Coronary artery (tissue), 2 donors: ENCODE measurements around the gene C2CD2.
"Not testable (repeated sequence)": the region's sequence is repeated elsewhere in the genome, so short reads cannot be mapped to it uniquely, and the experiment has no call there.

Source experiments
- DNase-seq: peaks from one replicate; pipeline ENCODE4 v3.0.0-alpha.2; 2017; ENCODE audit warnings: low spot score
- H3K27ac ChIP-seq, 2 donors: fragments of 200-600 bp; sonication (generic); one replicate each; pipeline ENCODE4 v1.5.1; 2016 to 2019
- H3K4me3 ChIP-seq: fragments of 200-600 bp; sonication (generic); 2 replicates; pipeline ENCODE4 v1.5.1; 2016; ENCODE audit warnings: mild to moderate bottlenecking, moderate library complexity
- TF ChIP-seq, protein P1 (sequence below): fragments of 200-600 bp; sonication (generic); IDR thresholded peaks from one replicate; pipeline ENCODE4 v1.5.1; 2019; ENCODE audit warnings: antibody characterized with exemption

C2CD2 gene

DNA sequence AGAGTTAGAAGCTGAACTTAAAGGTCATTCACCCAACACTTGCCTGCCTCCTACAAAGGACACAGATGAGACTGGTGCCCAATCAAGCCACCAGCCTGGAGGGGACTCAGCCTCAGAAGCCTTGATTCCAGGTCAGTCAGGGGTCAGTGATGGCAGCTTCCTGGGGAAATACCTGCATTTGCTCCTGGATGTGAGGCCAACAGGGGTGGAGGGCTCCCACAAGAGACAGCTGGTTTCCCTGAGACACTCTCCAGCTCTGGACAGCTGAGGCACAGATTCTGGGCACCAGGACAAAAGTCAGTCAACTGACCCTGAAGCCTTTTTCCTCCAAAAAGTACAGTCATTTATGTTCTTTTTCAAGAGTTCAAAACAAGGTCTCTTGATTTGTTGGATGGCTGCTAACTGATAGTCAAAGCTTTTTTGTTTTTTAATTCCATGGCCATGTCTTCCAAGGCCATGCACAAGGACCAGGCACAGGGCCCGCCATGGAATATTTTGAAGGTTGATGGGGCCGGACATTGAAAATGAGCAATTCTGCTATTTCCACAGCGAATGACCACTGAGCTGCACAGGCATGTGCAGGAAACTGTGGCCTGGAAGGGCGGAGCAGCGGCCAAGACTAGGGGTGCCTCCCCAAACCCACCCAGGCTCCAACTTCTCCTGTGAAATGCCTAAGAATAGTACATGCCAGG is 1.8 kb downstream of the C2CD2 start:
- Histone ChIP-seq H3K4me3 (peak overlapping the region; percentile 86), H3K27ac (peak overlapping the region; percentile 87 to 93)
- DNase-seq, result no peak
- TF ChIP-seq, protein P1, sequence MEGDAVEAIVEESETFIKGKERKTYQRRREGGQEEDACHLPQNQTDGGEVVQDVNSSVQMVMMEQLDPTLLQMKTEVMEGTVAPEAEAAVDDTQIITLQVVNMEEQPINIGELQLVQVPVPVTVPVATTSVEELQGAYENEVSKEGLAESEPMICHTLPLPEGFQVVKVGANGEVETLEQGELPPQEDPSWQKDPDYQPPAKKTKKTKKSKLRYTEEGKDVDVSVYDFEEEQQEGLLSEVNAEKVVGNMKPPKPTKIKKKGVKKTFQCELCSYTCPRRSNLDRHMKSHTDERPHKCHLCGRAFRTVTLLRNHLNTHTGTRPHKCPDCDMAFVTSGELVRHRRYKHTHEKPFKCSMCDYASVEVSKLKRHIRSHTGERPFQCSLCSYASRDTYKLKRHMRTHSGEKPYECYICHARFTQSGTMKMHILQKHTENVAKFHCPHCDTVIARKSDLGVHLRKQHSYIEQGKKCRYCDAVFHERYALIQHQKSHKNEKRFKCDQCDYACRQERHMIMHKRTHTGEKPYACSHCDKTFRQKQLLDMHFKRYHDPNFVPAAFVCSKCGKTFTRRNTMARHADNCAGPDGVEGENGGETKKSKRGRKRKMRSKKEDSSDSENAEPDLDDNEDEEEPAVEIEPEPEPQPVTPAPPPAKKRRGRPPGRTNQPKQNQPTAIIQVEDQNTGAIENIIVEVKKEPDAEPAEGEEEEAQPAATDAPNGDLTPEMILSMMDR, result no peak

DNA sequence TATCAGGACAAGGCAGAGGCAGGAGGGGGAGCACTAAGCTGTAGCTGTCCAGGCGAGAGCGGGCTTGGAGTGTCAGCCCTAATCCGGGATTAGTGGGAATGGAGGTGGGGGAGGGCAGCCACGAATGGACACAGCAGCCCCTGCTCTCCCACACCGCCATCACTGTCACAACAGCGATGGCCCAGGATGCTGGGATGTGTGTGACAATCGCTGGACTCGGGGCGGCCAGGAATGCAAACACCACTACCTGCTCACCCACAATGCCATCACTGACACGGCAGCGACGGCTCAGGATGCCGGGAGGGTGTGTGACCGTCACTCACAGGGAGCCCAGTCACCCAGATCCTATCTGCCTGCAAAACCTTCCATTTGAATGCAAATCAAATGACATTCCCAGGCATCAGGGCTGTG is 2.9 kb downstream of the C2CD2 start:
- peak overlapping the region in 1 of 2 donors; percentile 20 for H3K27ac ChIP-seq
- peak overlapping the region; percentile 86 for H3K4me3 ChIP-seq
- no peak for DNase-seq
- TF ChIP-seq, protein P1, result no peak

DNA sequence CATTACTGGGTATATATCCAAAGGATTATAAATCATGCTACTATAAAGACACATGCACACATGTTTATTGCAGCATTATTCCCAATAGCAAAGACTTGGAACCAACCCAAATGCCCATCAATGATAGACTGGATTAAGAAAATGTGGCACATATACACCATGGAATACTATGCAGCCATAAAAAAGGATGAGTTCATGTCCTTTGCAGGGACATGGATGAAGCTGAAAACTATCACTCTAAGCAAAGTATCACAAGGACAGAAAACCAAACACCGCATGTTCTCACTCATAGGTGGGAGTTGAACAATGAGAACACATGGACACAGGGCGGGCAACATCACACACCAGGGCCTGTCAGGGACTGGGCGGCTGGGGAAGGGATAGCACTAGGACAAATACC is 4.2 kb downstream of the C2CD2 start:
- H3K27ac ChIP-seq, result peak overlapping the region in 1 of 2 donors; percentile 83
- DNase-seq, H3K4me3 ChIP-seq: not testable (repeated sequence)

DNA sequence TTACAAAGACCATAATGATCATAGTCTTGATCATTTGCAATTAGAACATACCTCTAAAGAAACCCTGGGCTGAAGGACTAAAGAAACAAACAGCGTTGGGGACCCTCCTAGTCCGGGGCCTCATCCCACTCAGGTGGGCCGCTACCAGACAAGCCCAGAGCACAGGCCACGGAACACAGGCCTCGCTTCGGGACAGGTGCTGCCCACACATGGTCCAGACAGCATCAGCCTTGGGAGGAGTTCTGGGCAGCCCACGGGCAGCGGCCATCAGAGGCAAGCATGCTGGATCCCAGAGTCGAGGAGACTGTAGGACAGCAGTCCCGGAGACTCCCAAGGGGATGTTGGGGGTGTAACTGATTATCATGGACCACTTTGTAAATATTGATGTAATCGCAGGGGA is 4.9 kb downstream of the C2CD2 start:
- TF ChIP-seq, protein P1, result no peak
- DNase-seq, result no peak
- Histone ChIP-seq H3K27ac (peak overlapping the region; percentile 79 to 83), H3K4me3 (no peak overlapping the region)

DNA sequence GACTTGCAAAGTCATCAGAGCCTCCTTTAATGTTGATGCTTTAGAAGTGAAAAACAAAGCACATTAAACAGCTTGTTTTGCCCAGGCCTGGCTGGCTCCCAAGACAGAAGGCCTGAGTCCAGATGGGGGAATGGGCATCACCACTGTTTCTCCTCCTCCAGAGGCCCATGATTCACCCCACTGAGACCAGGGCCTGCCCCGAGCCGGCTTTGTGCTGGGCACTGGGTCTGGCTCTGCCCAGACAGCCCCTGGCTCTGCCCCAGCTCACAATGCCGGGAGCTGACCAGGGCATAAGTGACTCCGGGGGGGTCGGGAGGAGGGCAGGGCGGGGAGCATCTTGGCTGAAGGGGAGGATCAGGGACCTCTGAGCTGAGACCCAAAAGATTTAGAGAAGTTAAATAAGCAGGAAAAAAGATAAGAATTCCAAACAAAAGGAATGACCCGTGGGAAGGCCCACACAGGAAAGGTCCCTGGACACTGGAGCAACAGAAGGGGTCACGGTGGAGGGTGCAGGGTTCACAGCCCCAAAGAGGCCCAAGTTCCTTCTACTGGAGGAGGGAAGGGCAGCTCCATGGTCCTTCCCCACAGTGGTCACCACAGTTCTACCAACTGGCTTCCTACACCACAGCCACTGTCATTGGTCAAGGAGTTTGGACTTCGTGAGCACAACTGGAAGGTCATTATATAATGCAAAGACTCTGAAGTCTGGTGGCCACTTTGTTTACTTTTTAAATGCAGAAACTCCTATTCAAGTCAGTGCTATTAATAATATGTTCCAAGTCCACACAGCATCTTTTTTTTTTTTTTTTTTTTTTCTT is 5.5 kb downstream of the C2CD2 start:
- H3K4me3 ChIP-seq, result peak overlapping the region; percentile 54

DNA sequence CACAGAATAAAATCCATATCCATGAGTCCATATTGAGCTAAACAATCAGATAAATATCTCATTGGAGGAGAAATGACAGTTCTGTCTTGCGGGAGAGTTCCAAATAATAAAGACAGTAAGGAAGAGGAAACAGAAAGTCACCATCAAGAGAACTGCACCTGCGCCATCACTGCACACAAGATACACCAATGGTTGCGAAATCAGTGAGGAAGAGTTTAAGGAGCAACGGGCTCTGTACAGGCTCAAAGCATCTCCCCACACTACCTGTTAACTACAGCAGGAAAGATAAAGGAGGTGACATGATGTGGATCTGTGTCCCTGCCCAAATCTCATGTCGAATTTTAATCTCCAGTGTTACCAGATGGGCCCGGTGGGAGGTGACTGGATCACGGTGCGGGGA is 7.8 kb downstream of the C2CD2 start:
- TF ChIP-seq, protein P1, result no peak
- H3K4me3 ChIP-seq, result no peak overlapping the region
- DNase-seq, result no peak
- H3K27ac ChIP-seq, result no peak overlapping the region

More for the DNA sequence above, 5.5 kb downstream of the C2CD2 start:
- peak; percentile 91 for DNase-seq
- TF ChIP-seq, protein P1, result no peak
- peak overlapping the region; percentile 79 to 83 for H3K27ac ChIP-seq

DNA sequence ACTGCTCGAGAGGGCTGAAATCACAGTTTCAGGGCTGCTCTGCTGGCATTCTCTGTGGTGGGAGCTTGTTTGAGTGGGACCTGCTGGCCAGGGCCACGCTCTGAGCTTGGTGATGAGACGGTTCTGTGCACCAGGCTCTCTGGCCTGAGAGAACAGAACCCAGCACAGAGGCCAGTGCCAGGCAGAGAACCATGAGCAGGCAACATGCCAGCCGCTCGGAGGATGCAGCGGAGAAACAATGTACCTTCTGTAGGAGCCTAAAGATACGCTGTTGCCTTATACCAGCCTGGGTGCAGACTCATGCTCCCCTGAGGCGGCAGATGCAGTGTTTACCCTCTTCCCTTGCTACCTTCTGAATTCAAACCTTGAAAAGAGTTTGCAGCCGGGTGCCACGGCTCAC is 10.0 kb downstream of the C2CD2 start:
- TF ChIP-seq, protein P1, result no peak
- no peak overlapping the region for H3K4me3 ChIP-seq
- DNase-seq, result no peak
- H3K27ac ChIP-seq, result no peak overlapping the region
